ENCODE data around the gene MPND. TPM values are rescaled to one million over a fixed set of nuclear protein-coding genes. Genes with fewer than 3 reads are reported as not detected.

The MPND gene
- total RNA-seq, 1 experiment from 2014 or later = 22.6 TPM

GRCh38 chr19:4396949-4397783 lies 53.8 kb downstream of the MPND start:
- DNase-seq (ENCODE audit: low spot score) = no peak
- no peak overlapping the region for H3K27ac ChIP-seq (ENCODE audit: low read depth, low read length, poor library complexity, severe bottlenecking)
- no peaks in the 10 kb centered on the region for H3K9me3 ChIP-seq (ENCODE audit: low read depth, low read length, poor library complexity, severe bottlenecking)
- POLR2A ChIA-PET (ENCODE audit: low non-redundant PET) = no interaction called here
- CTCF ChIA-PET = no interaction called here
- H3K4me3 ChIP-seq (ENCODE audit: low read depth, low read length, poor library complexity, severe bottlenecking) = no peak overlapping the region
- H3K4me1 ChIP-seq (ENCODE audit: insufficient read depth, low read length, poor library complexity, severe bottlenecking) = peaks cover 14% of the 10 kb centered on the region
- no peaks in the 10 kb centered on the region for H3K27me3 ChIP-seq (replicated peaks; ENCODE audit: insufficient read depth, low read depth, low read length, poor library complexity)
- H3K36me3 ChIP-seq (ENCODE audit: insufficient read depth, low read length, poor library complexity, severe bottlenecking) = peaks cover 17% of the 10 kb centered on the region
- TF ChIP-seq EZH2 (IDR thresholded peaks at IDR 0.05; ENCODE audit: borderline replicate concordance, low read depth, low read length, poor library complexity, severe bottlenecking) (no peak), CTCF (conservative IDR thresholded peaks at IDR 0.05; ENCODE audit: low read depth, low read length) (no peak)
- no TSS peak for BruUV-seq (replicated peaks)
- intact Hi-C loops (cut with micrococcal nuclease; ENCODE audit: unreplicated experiment) = no loop called here

DNA sequence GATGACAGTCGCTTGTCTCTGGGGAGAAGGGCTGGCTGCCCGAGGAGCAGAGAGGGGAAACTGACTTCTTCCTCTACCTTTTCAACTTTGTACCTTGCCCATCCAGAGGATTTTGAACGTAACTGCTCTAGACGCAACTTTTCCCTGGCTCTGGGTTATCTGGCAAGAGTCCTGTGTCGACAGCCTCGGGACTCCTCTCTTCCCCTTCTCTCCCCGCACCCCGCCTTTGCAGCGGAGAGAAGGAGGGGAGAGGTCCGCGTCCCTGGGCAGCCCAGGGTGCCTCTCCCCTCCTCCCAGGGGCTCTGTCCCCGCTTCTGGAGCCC lies 56.4 kb downstream of the MPND start:
- intact Hi-C loops (cut with micrococcal nuclease; ENCODE audit: unreplicated experiment) = loop anchor here (1.0 to 5.0 kb wide), 2 partner anchors 73 to 132 kb away; partner anchors contain the start of gene HDGFL2
- no peak for TF ChIP-seq CTCF (conservative IDR thresholded peaks at IDR 0.05; ENCODE audit: low read depth, low read length)
- DNase-seq (ENCODE audit: low spot score) = no peak
- no peaks in the 10 kb centered on the region for H3K9me3 ChIP-seq (ENCODE audit: low read depth, low read length, poor library complexity, severe bottlenecking)
- POLR2A ChIA-PET (ENCODE audit: low non-redundant PET) = interaction anchor here (0.5 kb wide), 1 partner anchor 896 kb away, joined by 7 read pairs; no protein-coding TSS in a partner anchor
- peak overlapping the region; percentile 93 for H3K27ac ChIP-seq (ENCODE audit: low read depth, low read length, poor library complexity, severe bottlenecking)
- BruUV-seq (replicated peaks) = no TSS peak
- no peaks in the 10 kb centered on the region for H3K27me3 ChIP-seq (replicated peaks; ENCODE audit: insufficient read depth, low read depth, low read length, poor library complexity)
- CTCF ChIA-PET = interaction anchor here (0.6 to 1.4 kb wide), 4 partner anchors 8 to 133 kb away, joined by 3 to 12 read pairs (median 4); no protein-coding TSS in a partner anchor
- H3K4me3 ChIP-seq (ENCODE audit: low read depth, low read length, poor library complexity, severe bottlenecking) = peak overlapping the region; percentile 97
- H3K36me3 ChIP-seq (ENCODE audit: insufficient read depth, low read length, poor library complexity, severe bottlenecking) = peaks cover 25% of the 10 kb centered on the region
- H3K4me1 ChIP-seq (ENCODE audit: insufficient read depth, low read length, poor library complexity, severe bottlenecking) = peaks cover 3% of the 10 kb centered on the region

- CTCF ChIA-PET = interaction anchor here (0.5 to 1.4 kb wide), 7 partner anchors 9 to 326 kb away, joined by 3 to 12 read pairs (median 4); no protein-coding TSS in a partner anchor
- intact Hi-C loops (cut with micrococcal nuclease; ENCODE audit: unreplicated experiment) = loop anchor here (1.0 to 5.0 kb wide), 2 partner anchors 72 to 133 kb away; partner anchors contain the start of gene HDGFL2
- Histone ChIP-seq H3K27ac (ENCODE audit: low read depth, low read length, poor library complexity, severe bottlenecking) (peak within 1 kb of the TSS; percentile 93), H3K4me3 (ENCODE audit: low read depth, low read length, poor library complexity, severe bottlenecking) (peak within 1 kb of the TSS; percentile 97), H3K27me3 (replicated peaks; ENCODE audit: insufficient read depth, low read depth, low read length, poor library complexity) (no peaks in the 10 kb centered on the region), H3K4me1 (ENCODE audit: insufficient read depth, low read length, poor library complexity, severe bottlenecking) (peaks cover 3% of the 10 kb centered on the region), H3K9me3 (ENCODE audit: low read depth, low read length, poor library complexity, severe bottlenecking) (no peaks in the 10 kb centered on the region), H3K36me3 (ENCODE audit: insufficient read depth, low read length, poor library complexity, severe bottlenecking) (peaks cover 23% of the 10 kb centered on the region)
- TF ChIP-seq EZH2 (IDR thresholded peaks at IDR 0.05; ENCODE audit: borderline replicate concordance, low read depth, low read length, poor library complexity, severe bottlenecking) (no peak), CTCF (conservative IDR thresholded peaks at IDR 0.05; ENCODE audit: low read depth, low read length) (peak; percentile 92)
- DNase-seq (ENCODE audit: low spot score) = peak; percentile 95
- POLR2A ChIA-PET (ENCODE audit: low non-redundant PET) = interaction anchor here (0.5 kb wide), 1 partner anchor 896 kb away, joined by 7 read pairs; no protein-coding TSS in a partner anchor
- BruUV-seq (replicated peaks) = no TSS peak
Measured at GRCh38 chr19:4400135-4400936, 57.0 kb downstream of the MPND start, which contains the start of gene SH3GL1. Gene SH3GL1, minus strand, starts transcription at chr19:4400547. Its CDS starts 179 bp downstream, at chr19:4400368.

Data from A673 (cell line).